NCI-H1417 (cell line): ENCODE results near the gene POC1B.
A peak's percentile ranks its signal among the peaks of the same experiment; 100 is the strongest.

Source experiments
- DNase-seq, 3 experiments: peaks; one replicate each; lab custom pipeline; 2025; lab: John Stamatoyannopoulos, UW

POC1B gene

GRCh38 chr12:89497005-89497404 lies 28.8 kb downstream of the POC1B start:
- DNase-seq: no peak

- DNase-seq: no peak
Observed at GRCh38 chr12:89494411-89495231, 31.2 kb downstream of the POC1B start.

GRCh38 chr12:89493670-89494302 lies 32.1 kb downstream of the POC1B start:
- DNase-seq: no peak

GRCh38 chr12:89492883-89493282 lies 33.0 kb downstream of the POC1B start:
- DNase-seq: no peak

- DNase-seq: no peak
Observed at GRCh38 chr12:89490922-89491321, 34.9 kb downstream of the POC1B start.

- no peak for DNase-seq
Observed at GRCh38 chr12:89486264-89486663, 39.6 kb downstream of the POC1B start.

GRCh38 chr12:89484470-89484869 lies 41.4 kb downstream of the POC1B start:
- DNase-seq: no peak

GRCh38 chr12:89481213-89481914 lies 44.5 kb downstream of the POC1B start:
- DNase-seq: no peak

GRCh38 chr12:89479982-89480381 lies 45.9 kb downstream of the POC1B start:
- DNase-seq: no peak

GRCh38 chr12:89477633-89478279 lies 48.1 kb downstream of the POC1B start:
- DNase-seq: no peak

- DNase-seq: no peak
Observed at GRCh38 chr12:89476904-89477595, 48.8 kb downstream of the POC1B start.

- DNase-seq: no peak
Observed at GRCh38 chr12:89476232-89476631, 49.6 kb downstream of the POC1B start.

GRCh38 chr12:89475203-89475990 lies 50.5 kb downstream of the POC1B start:
- no peak for DNase-seq

GRCh38 chr12:89474615-89475014 lies 51.2 kb downstream of the POC1B start:
- DNase-seq: no peak

- DNase-seq: no peak
Observed at GRCh38 chr12:89472508-89472907, 53.3 kb downstream of the POC1B start.

GRCh38 chr12:89470741-89471509 lies 54.9 kb downstream of the POC1B start:
- DNase-seq: peak in 2 of 3 experiments; percentile 37 to 51

GRCh38 chr12:89469361-89469760 lies 56.5 kb downstream of the POC1B start:
- DNase-seq: no peak

- DNase-seq: no peak
Observed at GRCh38 chr12:89468648-89469326, 57.1 kb downstream of the POC1B start.

- DNase-seq: no peak
Observed at GRCh38 chr12:89468017-89468416, 57.8 kb downstream of the POC1B start.
